Left ventricle myocardium superior (tissue), 1 donor: ENCODE results near the gene METAP1D. TPM values are rescaled to one million over a fixed set of nuclear protein-coding genes. Genes with fewer than 3 reads are reported as not detected.

Source experiments
- ATAC-seq: fragments of 200-7000 bp; cut with Tn5 transposase; one replicate; pipeline ENCODE4 v1.9.1; 2020; ENCODE audit warnings: mild to moderate bottlenecking, moderate library complexity
- DNase-seq: peaks from one replicate; pipeline ENCODE4 v3.0.0-alpha.2; 2020
- intact Hi-C: fragments of 100-400 bp; cut with micrococcal nuclease; formaldehyde crosslinking; loops from one replicate; pipeline ENCODE4 v1.11.0; 2022
- total RNA-seq: library from RNA; stranded (reverse); fragmentation: NEBNext Ultra II Directional; extraction: Animal tissue kit (Norgen Biotek cat#: 25700); gene quantifications from one replicate; pipeline ENCODE4 v1.2.1, GENCODE V29; 2021
- donor health status: DM: no; HTN: yes; CAD: no; lungs with severe emphysema.

Gene METAP1D
- total RNA-seq, 1 donor from 2014 or later, result 8.6 TPM

GRCh38 chr2:172097557-172098131 is 97.9 kb downstream of the METAP1D start:
- ATAC-seq (no peak), DNase-seq (no peak)
- intact Hi-C loops, result no loop called here

DNA sequence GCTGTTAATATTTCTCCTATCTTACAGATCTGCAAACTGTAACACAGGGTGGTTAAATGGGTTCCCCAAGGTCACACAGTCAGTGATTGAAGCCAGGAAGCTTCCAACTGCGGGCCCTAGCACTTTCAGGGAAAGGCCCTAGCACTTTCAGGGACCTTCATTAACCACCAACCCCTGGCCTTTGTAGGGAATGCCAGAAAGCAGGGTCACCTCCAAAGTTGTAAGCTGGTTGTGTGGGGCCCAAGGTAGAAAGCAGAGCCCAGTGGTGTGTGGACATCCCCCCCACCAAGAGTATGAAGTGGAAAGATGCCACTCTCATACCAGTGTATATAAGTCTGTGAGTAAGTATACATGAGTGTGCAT is 98.5 kb downstream of the METAP1D start:
- intact Hi-C loops, result no loop called here
- ATAC-seq (no peak), DNase-seq (no peak)

DNA sequence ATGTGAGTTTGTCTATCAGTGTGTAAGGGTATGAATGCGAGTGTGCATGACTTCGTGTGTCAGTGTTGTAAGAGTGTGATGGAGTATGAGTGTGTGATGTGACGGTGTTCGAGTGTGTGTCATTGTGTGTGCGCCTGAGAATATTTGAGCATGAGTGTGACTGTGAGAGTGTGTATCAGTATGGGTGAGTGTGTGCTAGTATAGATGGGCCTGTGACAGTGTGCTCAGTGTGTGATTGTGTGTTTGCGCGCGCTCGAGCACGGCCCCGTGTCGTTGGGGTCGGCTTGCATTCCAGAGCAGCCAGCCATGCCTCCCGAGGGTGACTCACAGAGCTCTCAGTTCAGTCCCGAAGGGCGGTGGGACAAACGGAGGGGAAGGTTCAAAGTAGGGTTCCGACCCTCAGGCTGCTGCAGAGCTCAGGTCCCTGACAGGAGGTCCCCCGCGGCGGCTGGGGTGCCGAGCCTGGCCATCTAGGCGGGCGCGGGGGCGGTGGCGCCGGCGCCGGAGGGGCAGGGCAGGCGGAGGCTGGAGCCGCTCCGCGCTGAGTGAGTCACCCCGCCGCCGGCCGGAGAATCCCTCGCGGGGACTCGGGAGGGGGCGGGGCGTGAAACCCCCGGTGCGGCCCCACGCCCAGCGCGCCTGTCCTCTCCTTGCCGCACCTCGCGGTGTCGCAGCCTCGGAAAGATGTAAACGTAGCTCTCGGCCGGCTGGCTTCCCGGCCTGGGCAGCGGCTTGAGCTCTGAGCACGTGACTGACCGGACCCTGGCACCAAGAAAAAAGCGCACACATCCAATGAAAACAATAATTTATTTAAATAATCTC is 99.1 kb downstream of the METAP1D start:
- no peak for ATAC-seq
- intact Hi-C loops, result no loop called here
- DNase-seq, result peak; percentile 53

DNA sequence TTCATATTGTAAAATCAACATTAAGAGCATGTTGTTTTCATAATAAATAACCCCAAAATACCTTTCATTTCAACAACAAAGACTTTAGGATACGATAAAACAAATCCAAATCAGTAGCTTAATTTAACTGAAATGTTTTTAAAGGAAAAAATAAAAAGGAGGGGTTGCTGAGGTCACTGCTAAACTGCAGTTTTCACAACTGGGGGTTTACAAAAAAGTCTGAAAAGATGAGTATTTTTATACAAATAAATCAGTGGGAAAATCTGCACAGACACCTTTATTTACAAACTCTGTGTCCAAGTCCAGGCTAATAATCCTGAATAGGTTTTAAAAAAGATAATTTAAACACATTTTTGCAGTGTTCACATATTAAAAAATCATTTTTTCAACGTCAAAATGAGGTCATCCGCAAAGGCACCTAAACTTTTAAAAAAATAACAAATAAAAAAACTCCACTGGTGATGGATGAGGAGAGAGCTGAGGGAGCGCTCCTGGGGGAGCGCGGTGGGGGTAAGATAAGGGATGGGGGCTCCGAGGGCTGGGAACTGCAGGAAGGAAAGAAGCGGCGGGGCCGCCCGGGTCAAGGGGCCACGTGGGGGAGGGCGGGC is 99.8 kb downstream of the METAP1D start:
- DNase-seq (no peak), ATAC-seq (no peak)
- intact Hi-C loops, result no loop called here

GRCh38 chr2:172100080-172100934 is 100.6 kb downstream of the METAP1D start:
- intact Hi-C loops, result no loop called here
- ATAC-seq, result no peak
- no peak for DNase-seq

- intact Hi-C loops, result no loop called here
- ATAC-seq (no peak), DNase-seq (peak; percentile 32)
Measured at GRCh38 chr2:172100935-172101820, 101.4 kb downstream of the METAP1D start.

GRCh38 chr2:172101821-172102390 is 102.2 kb downstream of the METAP1D start:
- intact Hi-C loops, result no loop called here
- DNase-seq (no peak), ATAC-seq (peak; percentile 17)

GRCh38 chr2:172102391-172103359 is 102.9 kb downstream of the METAP1D start, which contains the start of gene DLX2:
Gene DLX2 (minus strand): TSS chr2:172102900. CDS start chr2:172102538, 362 bp downstream.
- peak; percentile 81 for ATAC-seq
- intact Hi-C loops, result no loop called here
- DNase-seq, result peak; percentile 81

- ATAC-seq (peak; percentile 78), DNase-seq (peak; percentile 81)
- intact Hi-C loops, result no loop called here
Measured at GRCh38 chr2:172103471-172104272, 103.9 kb downstream of the METAP1D start.

- DNase-seq, result no peak
- no peak for ATAC-seq
- intact Hi-C loops, result no loop called here
Measured at GRCh38 chr2:172105471-172106107, 105.8 kb downstream of the METAP1D start.

- ATAC-seq, result peak; percentile 18
- intact Hi-C loops, result no loop called here
- peak; percentile 32 for DNase-seq
Measured at GRCh38 chr2:172106108-172106961, 106.6 kb downstream of the METAP1D start.

DNA sequence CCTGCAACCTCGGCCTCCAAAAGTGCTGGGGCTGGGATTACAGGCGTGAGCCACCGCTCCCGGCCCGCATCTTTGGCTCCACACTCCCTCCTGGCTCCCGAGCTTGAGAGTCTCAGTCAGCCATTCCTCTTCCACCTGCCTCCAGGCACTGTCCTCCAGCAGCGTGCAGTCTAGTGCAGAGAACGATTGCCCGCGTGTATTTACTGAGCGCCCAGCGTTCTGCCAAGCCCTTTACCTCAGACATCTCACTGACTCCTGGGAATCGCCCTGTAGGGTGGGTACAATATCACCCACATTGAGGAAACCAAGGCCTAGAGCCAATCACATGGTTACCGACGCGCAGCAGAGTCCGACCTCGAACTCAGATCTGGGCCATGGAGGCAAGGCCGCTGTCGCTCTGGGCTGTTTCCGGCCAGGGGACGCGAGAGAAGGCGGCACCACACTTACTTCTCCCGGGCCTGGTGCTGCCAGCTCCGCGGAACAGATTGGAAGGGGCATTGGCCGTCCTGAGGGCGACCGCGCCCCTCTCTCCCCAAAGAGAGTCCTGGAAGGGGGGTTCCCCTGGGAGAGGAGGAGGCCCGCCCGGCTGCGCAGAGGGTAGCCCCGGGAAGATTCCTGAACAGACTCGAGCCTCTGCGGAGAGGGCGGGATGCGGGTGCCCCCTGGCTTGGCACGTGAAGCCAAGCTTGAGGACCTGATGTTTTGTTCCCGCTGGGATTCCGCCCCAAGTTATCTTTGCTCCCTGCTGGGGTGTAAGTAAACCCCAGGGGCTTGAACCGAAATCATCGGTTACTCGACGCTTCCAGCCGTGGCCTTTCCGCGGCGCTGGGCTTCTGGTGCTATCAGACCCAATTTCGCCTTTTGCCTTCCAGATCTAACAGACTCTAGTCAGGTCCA is 108.2 kb downstream of the METAP1D start:
- DNase-seq (no peak), ATAC-seq (no peak)
- intact Hi-C loops, result no loop called here

GRCh38 chr2:172108587-172108930 is 108.8 kb downstream of the METAP1D start:
- intact Hi-C loops, result no loop called here
- no peak for DNase-seq
- ATAC-seq, result no peak
